GM10266 (cell line): Measurements from ENCODE around the gene SEC16A.

Source experiments
- DNase-seq: peaks from one replicate; pipeline ENCODE4 v3.0.0; 2012; ENCODE audit errors: extremely low spot score
- TF ChIP-seq, protein P1 (sequence below): IDR thresholded peaks from 2 replicates; pipeline ENCODE4 v1.5.1; 2012; ENCODE audit warnings: mild to moderate bottlenecking, low read depth; ENCODE audit not compliant: control insufficient read depth, insufficient read depth; ENCODE audit errors: missing control alignments

SEC16A gene

DNA sequence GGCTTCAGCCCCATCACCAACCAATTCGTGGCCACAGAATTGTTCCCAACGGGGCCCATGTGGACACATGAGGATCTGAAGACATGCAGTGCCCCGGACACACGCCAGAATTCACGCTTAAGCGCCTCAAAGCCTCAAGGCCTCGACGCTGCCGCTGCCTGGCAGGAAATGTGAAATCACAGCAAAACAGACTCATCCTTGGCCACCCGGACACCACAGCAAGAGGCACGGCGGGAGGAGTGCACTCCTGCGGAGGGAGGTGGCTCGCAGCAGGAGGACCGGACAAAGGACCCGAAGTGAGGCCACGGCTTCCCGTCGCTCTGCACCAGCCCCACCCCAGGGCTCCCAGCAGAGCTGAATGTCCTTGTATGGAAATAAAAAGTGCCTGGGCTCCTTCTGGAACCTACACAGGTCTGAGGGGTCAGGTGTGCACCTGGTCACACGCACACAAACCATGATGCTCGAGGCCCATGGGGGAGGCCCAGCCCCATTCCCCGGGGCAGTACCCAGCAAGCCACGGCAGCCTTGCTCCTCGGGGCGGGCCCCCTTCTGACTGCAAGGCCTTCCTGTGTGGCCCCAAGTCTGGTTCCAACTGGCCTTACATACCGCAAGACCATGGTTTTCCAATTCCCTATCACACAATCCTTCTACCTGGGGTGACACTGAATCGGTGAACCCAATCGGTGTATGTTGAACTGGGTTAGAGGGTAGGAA is 10.0 kb downstream of the SEC16A start:
- TF ChIP-seq, protein P1, sequence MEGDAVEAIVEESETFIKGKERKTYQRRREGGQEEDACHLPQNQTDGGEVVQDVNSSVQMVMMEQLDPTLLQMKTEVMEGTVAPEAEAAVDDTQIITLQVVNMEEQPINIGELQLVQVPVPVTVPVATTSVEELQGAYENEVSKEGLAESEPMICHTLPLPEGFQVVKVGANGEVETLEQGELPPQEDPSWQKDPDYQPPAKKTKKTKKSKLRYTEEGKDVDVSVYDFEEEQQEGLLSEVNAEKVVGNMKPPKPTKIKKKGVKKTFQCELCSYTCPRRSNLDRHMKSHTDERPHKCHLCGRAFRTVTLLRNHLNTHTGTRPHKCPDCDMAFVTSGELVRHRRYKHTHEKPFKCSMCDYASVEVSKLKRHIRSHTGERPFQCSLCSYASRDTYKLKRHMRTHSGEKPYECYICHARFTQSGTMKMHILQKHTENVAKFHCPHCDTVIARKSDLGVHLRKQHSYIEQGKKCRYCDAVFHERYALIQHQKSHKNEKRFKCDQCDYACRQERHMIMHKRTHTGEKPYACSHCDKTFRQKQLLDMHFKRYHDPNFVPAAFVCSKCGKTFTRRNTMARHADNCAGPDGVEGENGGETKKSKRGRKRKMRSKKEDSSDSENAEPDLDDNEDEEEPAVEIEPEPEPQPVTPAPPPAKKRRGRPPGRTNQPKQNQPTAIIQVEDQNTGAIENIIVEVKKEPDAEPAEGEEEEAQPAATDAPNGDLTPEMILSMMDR = no peak
- no peak for DNase-seq

DNA sequence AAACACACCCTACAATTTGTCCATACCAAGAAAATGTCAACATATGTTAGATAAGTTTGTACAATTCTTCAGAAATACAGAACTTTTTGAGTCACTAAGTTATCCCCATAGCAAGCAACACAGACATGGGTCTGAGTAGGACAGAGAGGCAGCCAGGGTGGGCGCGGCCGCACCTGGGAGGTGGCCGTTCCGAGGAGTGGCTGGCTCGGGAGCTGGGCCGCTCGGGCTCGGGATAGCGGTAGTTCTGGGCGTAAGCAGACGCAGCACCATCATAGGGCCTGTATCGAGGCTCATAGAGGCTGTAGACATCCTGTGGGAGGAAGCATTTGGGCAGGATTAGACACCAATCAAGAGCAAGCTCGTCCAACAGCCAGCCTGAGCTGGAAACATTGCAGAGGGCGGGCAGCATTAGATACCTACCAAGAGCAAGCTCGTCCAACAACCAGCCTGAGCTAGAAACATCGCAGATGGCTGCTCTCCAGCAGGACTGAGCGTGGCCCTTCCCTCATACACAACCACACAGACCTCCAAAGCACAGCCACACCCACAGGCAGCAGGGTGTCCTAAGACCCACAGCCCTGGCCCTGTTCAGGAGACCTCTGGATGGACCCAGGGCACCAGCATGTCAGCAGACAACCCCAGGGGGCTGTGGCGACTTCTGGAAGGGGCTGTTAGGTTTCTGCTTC is 10.9 kb downstream of the SEC16A start:
- TF ChIP-seq, protein P1 = no peak
- no peak for DNase-seq

DNA sequence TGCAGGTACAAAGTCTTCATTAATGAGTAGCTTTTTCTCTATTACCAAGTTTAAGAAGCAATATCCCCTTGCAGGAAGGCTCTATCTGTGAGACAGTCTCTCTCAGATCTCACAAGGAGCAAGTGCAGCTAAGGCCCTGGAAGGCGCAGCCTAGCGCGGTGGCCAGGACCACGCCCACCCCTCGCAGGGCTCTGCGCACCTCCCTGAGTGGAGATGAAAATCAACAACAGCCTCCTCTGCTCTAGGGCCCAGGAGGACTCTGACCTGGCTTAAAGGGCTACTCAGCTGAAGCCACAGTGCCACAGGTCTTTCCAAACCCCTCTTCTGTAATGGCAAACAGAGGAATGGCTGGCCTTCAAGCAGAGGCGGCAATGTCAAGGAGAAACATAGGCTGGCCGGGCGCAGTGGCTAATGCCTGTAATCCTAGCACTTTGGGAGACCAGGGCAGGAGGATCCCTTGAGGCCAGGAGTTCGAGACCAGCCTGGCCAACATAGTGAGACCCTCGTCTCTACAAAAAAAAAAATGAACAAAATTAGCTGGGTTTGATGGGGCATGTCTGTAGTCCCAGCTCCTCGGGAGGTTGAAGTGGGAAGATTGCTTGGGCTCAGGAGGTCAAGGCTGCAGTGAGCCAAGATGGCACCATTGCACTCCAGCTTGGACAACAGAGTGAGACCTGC is 11.9 kb downstream of the SEC16A start:
- TF ChIP-seq, protein P1 = no peak
- DNase-seq = no peak

DNA sequence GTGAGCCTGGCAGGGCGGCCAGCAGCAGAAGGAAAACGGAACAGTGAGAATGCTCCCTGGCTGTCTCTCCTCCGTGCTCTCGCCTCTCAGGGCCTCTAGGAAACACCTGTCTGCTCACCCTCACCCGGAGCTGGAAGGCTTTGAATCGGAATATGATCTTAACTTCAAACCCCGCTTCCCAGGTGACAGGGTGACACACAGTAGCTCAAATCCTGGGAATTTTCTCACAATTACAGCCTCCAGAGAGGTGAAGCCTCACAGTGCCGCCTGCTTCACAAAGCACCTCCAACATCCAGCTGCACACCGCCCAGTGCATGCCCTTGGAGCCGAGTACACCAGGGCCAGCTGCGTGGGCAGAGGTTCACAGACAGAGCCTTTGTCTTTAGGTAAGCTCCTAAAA is 12.5 kb downstream of the SEC16A start:
- no peak for DNase-seq
- TF ChIP-seq, protein P1 = no peak

DNA sequence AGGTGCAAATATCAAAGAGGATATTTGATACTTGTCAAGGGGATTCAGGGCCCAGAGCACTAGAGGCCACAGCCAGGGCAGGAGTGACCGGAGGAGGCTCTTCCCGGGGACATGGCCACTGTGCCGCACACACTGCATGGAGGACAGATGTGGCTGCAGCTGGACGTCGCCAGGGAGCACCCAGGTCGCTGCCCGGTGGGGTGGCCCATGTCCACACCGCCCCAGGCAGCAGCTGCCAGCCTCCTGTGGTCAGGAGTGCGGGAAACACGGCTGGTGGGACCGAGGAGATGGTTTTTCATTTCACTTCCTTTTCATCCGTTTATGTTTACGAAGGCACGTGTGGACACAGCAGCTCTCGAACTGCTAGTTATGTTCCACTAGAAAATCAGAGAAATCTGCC is 15.1 kb downstream of the SEC16A start:
- TF ChIP-seq, protein P1 = no peak
- DNase-seq = no peak

DNA sequence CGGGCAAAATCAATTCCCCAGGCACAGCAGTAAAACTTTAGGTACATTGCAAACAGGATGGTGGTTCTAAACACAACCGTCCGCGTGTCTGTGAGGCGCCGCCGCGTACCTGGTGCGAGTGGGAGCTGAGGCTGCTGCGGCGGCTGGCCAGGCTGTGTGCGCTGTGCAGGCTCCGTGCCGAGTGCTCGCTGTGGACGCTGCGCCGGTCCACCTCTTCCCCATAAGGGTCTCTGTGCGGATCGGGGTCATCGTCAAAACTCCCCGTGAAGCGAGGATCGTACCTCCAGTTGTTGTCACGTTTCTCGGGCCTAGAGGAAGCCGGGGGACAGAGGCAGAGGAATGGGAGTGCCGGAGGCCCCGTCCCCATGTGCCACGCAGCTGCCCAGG is 16.7 kb downstream of the SEC16A start:
- TF ChIP-seq, protein P1 = no peak

More for the DNA sequence above, 16.7 kb downstream of the SEC16A start:
- no peak for DNase-seq
